A549 (cell line): ENCODE results near the gene TTC28. TPM values are rescaled to one million over a fixed set of nuclear protein-coding genes. Genes with fewer than 3 reads are reported as not detected.

ENCODE experiments used
- ATAC-seq, 2 experiments: fragments of 200-7000 bp in 1 of 2; fragments of >200 bp in 1 of 2; cut with Nextera tagmentation in 1 of 2; cut with Tn5 transposase in 1 of 2; 3 replicates each; pipeline versions ENCODE4 v1.8.0 to v1.9.1; 2018 to 2020; ENCODE audit warnings: mild to moderate bottlenecking in 1 of 2, moderate library complexity in 1 of 2
- CTCF ChIA-PET: fragments of 300-600 bp; sonication (Branson Sonifier 250); formaldehyde crosslinking; extraction: SDS; loops from one replicate; lab custom pipeline; 2021; ENCODE audit warnings: antibody characterized with exemption, inconsistent platforms; lab: Yijun Ruan, JAX
- POLR2A ChIA-PET: fragments of 350-600 bp; formaldehyde crosslinking; extraction: SDS; loops from one replicate; lab custom pipeline; 2021; ENCODE audit warnings: antibody characterized with exemption, inconsistent platforms; lab: Yijun Ruan, JAX
- DNase-seq, 2 experiments: peaks; one replicate each; pipeline versions ENCODE4 v3.0.0 to v3.0.0-alpha.2; 2011 to 2016; ENCODE audit warnings: low read depth in 1 of 2, low spot score in 1 of 2
- FAIRE-seq: peaks from 2 replicates; lab custom pipeline; 2011; peaks lifted over from hg19 to GRCh38; lab: Jason Lieb, UNC
- H3K27ac ChIP-seq, 2 experiments: fragments of >200 bp; sonication (Bioruptor Twin); formaldehyde crosslinking; 3 replicates each; pipeline ENCODE4 v1.5.1; 2016 to 2017
- H3K4me1 ChIP-seq: fragments of >200 bp; sonication (Bioruptor Twin); formaldehyde crosslinking; 3 replicates; pipeline ENCODE4 v1.6.1; 2016
- H3K4me2 ChIP-seq: fragments of >200 bp; sonication (Bioruptor Twin); formaldehyde crosslinking; 3 replicates; pipeline ENCODE4 v1.6.1; 2016
- H3K4me3 ChIP-seq: fragments of >200 bp; sonication (Bioruptor Twin); formaldehyde crosslinking; 3 replicates; pipeline ENCODE4 v1.5.1; 2016
- H3K9me3 ChIP-seq: fragments of >200 bp; sonication (Bioruptor Twin); formaldehyde crosslinking; 3 replicates; pipeline ENCODE4 v1.6.1; 2016
- CBX8 ChIP-seq: fragments of 200-600 bp; sonication (generic); IDR thresholded peaks from 2 replicates; pipeline ENCODE4 v1.6.1; 2016
- EP300 ChIP-seq, 2 experiments: fragments of >200 bp; sonication (Bioruptor Twin); formaldehyde crosslinking; IDR thresholded peaks; 2 replicates in 1 of 2; 3 replicates in 1 of 2; pipeline ENCODE4 v1.6.1; 2016 to 2017
- GATA3 ChIP-seq: IDR thresholded peaks from 2 replicates; pipeline ENCODE4 v1.6.1; 2012; ENCODE audit warnings: borderline replicate concordance
- HOXA7 ChIP-seq: fragments of 250-450 bp; sonication (Bioruptor Pico); IDR thresholded peaks from 2 replicates; pipeline ENCODE4 v1.5.0; 2020; ENCODE audit warnings: mild to moderate bottlenecking, moderate library complexity
- HOXB5 ChIP-seq: fragments of 250-450 bp; sonication (Bioruptor Pico); IDR thresholded peaks from 2 replicates; pipeline ENCODE4 v1.5.0; 2020; ENCODE audit warnings: mild to moderate bottlenecking, moderate library complexity
- JUN ChIP-seq, 2 experiments: fragments of >200 bp; sonication (Bioruptor Twin); formaldehyde crosslinking; IDR thresholded peaks; 2 replicates in 1 of 2; 3 replicates in 1 of 2; pipeline ENCODE4 v1.6.1; 2016 to 2017
- KDM5A ChIP-seq: fragments of 200-600 bp; sonication (generic); IDR thresholded peaks from 2 replicates; pipeline ENCODE4 v1.6.1; 2016; ENCODE audit warnings: antibody characterized with exemption, mild to moderate bottlenecking
- MAFK ChIP-seq: fragments of 450-650 bp; IDR thresholded peaks from 2 replicates; pipeline ENCODE4 v1.6.1; 2014; ENCODE audit not compliant: partially characterized antibody
- MYC ChIP-seq: IDR thresholded peaks from 2 replicates; pipeline ENCODE4 v1.6.1; 2012; ENCODE audit warnings: mild to moderate bottlenecking, inconsistent platforms, low read length, improper control_type of control experiment, borderline replicate concordance
- NFE2L2 ChIP-seq: fragments of 150-350 bp; conservative IDR thresholded peaks from 2 replicates; pipeline ENCODE4 v1.6.1; 2014; ENCODE audit warnings: low read length
- NPAS2 ChIP-seq: fragments of 250-450 bp; sonication (Bioruptor Pico); IDR thresholded peaks from 2 replicates; pipeline ENCODE4 v1.8.0; 2022; ENCODE audit warnings: mild to moderate bottlenecking, moderate library complexity, borderline replicate concordance
- NR3C1 ChIP-seq: fragments of >200 bp; sonication (Bioruptor Twin); formaldehyde crosslinking; IDR thresholded peaks from 3 replicates; pipeline ENCODE4 v1.6.1; 2017
- POLR2AphosphoS2 ChIP-seq: conservative IDR thresholded peaks from 2 replicates; pipeline ENCODE4 v1.6.1; 2012; ENCODE audit warnings: low read length, improper control_type of control experiment, inconsistent platforms
- RARB ChIP-seq: fragments of 250-450 bp; sonication (Bioruptor Pico); IDR thresholded peaks from 2 replicates; pipeline ENCODE4 v1.8.0; 2021; ENCODE audit warnings: mild to moderate bottlenecking, moderate library complexity
- RCOR1 ChIP-seq: fragments of 150-350 bp; IDR thresholded peaks from 2 replicates; pipeline ENCODE4 v1.6.1; 2014; ENCODE audit warnings: antibody characterized with exemption, low read length, low read depth
- RFX5 ChIP-seq: fragments of 450-650 bp; IDR thresholded peaks from 2 replicates; pipeline ENCODE4 v1.7.1; 2014; ENCODE audit warnings: antibody characterized with exemption, mild to moderate bottlenecking, moderate library complexity
- SREBF2 ChIP-seq: fragments of 450-650 bp; IDR thresholded peaks from 2 replicates; pipeline ENCODE4 v1.6.1; 2014; ENCODE audit warnings: mild to moderate bottlenecking, moderate library complexity
- TP53 ChIP-seq: fragments of 250-450 bp; sonication (Bioruptor Pico); IDR thresholded peaks from 2 replicates; pipeline ENCODE4 v1.5.0; 2021; ENCODE audit warnings: mild to moderate bottlenecking, moderate library complexity
- ZC3H11A ChIP-seq: fragments of 450-650 bp; IDR thresholded peaks from 2 replicates; pipeline ENCODE4 v1.6.1; 2014; ENCODE audit warnings: antibody characterized with exemption, mild to moderate bottlenecking
- ZNF302 ChIP-seq: fragments of 250-450 bp; sonication (Bioruptor Pico); IDR thresholded peaks from 2 replicates; pipeline ENCODE4 v1.9.0; 2021; ENCODE audit warnings: inconsistent platforms, mild to moderate bottlenecking, moderate library complexity
- ZSCAN20 ChIP-seq: fragments of 250-450 bp; sonication (Bioruptor Pico); IDR thresholded peaks from 2 replicates; pipeline ENCODE4 v1.8.0; 2022; ENCODE audit warnings: mild to moderate bottlenecking, moderate library complexity
- WGBS: methylation state at CpG from one replicate; pipeline ENCODE4 v1.1.6; 2017; ENCODE audit errors: missing lambda C conversion rate; 5-methylcytosine and 5-hydroxymethylcytosine counted together
- polyA plus RNA-seq, 4 experiments: library from polyadenylated mRNA; depleted of rRNA in 3 of 4; stranded (reverse); fragments of >200 nt; fragmentation: RNase III in 1 of 4; extraction: RNeasy Plus Mini Kit Qiagen cat#74134 plus additional on column Dnase treatment in 1 of 4; gene quantifications; 2 replicates in 3 of 4; 3 replicates in 1 of 4; pipeline ENCODE4 v1.2.3, GENCODE V29; 2011 to 2017
- TF ChIP-seq, protein P1 (sequence below): fragments of >200 bp; sonication (Bioruptor Twin); formaldehyde crosslinking; IDR thresholded peaks from 2 replicates; pipeline ENCODE4 v1.6.1; 2016
- TF ChIP-seq, protein P2 (sequence below): IDR thresholded peaks from 2 replicates; pipeline ENCODE4 v1.6.1; 2012
- TF ChIP-seq, protein P3 (sequence below): fragments of 200-600 bp; sonication (generic); IDR thresholded peaks from 2 replicates; pipeline ENCODE4 v1.6.1; 2016; ENCODE audit warnings: antibody characterized with exemption, mild to moderate bottlenecking, moderate library complexity
- TF ChIP-seq, protein P4 (sequence below): IDR thresholded peaks from 2 replicates; pipeline ENCODE4 v1.6.1; 2012; ENCODE audit warnings: low read depth, borderline replicate concordance
- TF ChIP-seq, protein P5 (sequence below): fragments of 450-650 bp; IDR thresholded peaks from 2 replicates; pipeline ENCODE4 v1.6.1; 2014; ENCODE audit warnings: antibody characterized with exemption

TTC28 gene
- polyA plus RNA-seq, 2 of the 4 experiments (the other 2 are of a cell fraction) = 2.6 to 3.8 TPM

DNA sequence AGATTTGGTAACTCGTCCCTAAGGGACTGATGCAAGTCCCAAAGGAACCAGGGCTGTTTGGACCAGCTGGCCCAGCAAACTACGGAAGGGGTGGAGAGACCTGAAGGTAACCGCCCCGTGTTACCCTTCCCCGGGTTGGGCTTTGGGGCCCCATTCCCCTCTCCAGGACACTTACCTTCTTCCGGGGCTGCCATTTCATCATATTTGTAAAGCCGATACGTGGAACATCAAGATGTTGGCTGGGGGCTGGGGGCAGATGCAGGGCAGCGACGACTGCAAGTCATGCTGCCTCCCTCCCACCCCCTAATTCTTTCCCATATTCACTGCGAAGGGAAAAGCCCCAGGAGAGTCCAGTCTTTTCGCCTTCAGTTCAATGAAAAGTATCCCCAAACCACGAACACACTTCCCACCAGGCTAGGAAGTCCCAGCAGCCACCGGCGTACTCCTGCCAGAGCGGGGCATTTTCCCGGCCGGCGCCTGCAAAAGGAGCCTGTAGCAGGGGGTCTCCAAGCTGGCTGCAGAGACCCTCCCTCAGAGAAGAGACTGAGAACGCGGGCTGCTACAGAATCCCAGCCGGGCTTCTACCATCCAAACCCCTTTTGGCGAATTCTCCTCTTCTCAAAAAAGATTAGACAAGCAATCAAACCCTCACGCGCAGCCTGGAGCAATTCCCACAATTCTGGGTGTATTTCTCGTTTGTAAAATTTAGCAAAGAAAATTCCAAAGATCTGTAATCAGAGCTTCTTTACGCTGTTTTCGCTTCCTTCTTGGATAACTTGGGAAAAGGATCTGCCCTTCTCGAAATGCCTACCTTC, 236.7 kb downstream of the TTC28 start:
- CTCF ChIA-PET = interaction anchor here (0.7 to 0.9 kb wide), 2 partner anchors 10 to 46 kb away, joined by 3 read pairs; no protein-coding TSS in a partner anchor
- WGBS = 94% methylated on average over 29 of the region's 29 CpGs
- no peak overlapping the region for H3K4me2 ChIP-seq

DNA sequence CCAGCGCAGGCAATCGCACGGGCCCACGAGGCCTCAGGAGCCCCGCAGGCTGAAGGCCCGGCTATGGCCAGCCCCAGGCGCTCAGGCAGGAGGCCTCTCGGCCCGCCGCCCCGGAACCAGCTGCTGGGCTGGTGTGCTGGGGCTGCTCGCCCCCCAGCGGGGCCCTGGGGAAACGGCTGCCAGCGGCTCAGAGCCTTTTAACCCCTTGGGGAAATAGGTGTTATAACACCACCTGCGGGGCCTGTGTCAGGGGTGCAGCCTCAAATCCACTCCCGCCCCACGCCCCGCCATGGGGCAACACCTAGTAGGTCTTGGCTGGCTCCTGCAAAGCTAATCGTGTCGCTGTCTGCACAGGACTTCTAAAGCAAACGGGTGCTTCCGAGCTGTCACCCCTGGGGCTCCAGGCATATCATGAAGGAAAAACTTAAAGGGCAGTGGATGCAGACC, 237.4 kb downstream of the TTC28 start:
- H3K4me2 ChIP-seq = no peak overlapping the region
- POLR2A ChIA-PET = no interaction called here
- H3K4me3 ChIP-seq = no peak overlapping the region
- FAIRE-seq (no peak), ATAC-seq (no peak), DNase-seq (no peak)
- no peak overlapping the region for H3K27ac ChIP-seq
- no peaks in the 10 kb centered on the region for H3K9me3 ChIP-seq
- no peak for TF ChIP-seq SREBF2
- no peak for TF ChIP-seq ZC3H11A
- TF ChIP-seq RCOR1 = no peak
- TF ChIP-seq KDM5A = no peak
- TF ChIP-seq TP53 (CRISPR knock-in tag) = no peak
- no peak for TF ChIP-seq ZNF302 (CRISPR knock-in tag)
- no peak for TF ChIP-seq JUN (IDR thresholded peaks at IDR 0.05)
- no peak for TF ChIP-seq CBX8
- TF ChIP-seq, protein P1, sequence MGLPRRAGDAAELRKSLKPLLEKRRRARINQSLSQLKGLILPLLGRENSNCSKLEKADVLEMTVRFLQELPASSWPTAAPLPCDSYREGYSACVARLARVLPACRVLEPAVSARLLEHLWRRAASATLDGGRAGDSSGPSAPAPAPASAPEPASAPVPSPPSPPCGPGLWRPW = no peak
- TF ChIP-seq ZSCAN20 (CRISPR knock-in tag) = no peak
- no peak for TF ChIP-seq HOXB5
- no peak for TF ChIP-seq RFX5
- TF ChIP-seq, protein P2, sequence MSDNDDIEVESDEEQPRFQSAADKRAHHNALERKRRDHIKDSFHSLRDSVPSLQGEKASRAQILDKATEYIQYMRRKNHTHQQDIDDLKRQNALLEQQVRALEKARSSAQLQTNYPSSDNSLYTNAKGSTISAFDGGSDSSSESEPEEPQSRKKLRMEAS = no peak
- no peak for TF ChIP-seq NPAS2 (CRISPR knock-in tag)
- TF ChIP-seq NFE2L2 = no peak
- TF ChIP-seq POLR2AphosphoS2 = no peak
- CTCF ChIA-PET = interaction anchor here (0.9 kb wide), 1 partner anchor 45 kb away, joined by 3 read pairs; no protein-coding TSS in a partner anchor
- H3K4me1 ChIP-seq = 0 out of 3 replicates have a peak, but pooled peaks cover 5% of the 10 kb centered on the region
- WGBS = 73% methylated on average over 3 of the region's 23 CpGs

More for the DNA sequence above, 236.7 kb downstream of the TTC28 start:
- FAIRE-seq = no peak
- H3K9me3 ChIP-seq = no peaks in the 10 kb centered on the region
- DNase-seq = no peak
- ATAC-seq = no peak
- no peak overlapping the region for H3K4me3 ChIP-seq
- POLR2A ChIA-PET = no interaction called here
- H3K27ac ChIP-seq = no peak overlapping the region
- TF ChIP-seq, protein P3, sequence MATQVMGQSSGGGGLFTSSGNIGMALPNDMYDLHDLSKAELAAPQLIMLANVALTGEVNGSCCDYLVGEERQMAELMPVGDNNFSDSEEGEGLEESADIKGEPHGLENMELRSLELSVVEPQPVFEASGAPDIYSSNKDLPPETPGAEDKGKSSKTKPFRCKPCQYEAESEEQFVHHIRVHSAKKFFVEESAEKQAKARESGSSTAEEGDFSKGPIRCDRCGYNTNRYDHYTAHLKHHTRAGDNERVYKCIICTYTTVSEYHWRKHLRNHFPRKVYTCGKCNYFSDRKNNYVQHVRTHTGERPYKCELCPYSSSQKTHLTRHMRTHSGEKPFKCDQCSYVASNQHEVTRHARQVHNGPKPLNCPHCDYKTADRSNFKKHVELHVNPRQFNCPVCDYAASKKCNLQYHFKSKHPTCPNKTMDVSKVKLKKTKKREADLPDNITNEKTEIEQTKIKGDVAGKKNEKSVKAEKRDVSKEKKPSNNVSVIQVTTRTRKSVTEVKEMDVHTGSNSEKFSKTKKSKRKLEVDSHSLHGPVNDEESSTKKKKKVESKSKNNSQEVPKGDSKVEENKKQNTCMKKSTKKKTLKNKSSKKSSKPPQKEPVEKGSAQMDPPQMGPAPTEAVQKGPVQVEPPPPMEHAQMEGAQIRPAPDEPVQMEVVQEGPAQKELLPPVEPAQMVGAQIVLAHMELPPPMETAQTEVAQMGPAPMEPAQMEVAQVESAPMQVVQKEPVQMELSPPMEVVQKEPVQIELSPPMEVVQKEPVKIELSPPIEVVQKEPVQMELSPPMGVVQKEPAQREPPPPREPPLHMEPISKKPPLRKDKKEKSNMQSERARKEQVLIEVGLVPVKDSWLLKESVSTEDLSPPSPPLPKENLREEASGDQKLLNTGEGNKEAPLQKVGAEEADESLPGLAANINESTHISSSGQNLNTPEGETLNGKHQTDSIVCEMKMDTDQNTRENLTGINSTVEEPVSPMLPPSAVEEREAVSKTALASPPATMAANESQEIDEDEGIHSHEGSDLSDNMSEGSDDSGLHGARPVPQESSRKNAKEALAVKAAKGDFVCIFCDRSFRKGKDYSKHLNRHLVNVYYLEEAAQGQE = no peak
- TF ChIP-seq RFX5 = no peak
- no peak for TF ChIP-seq HOXA7
- H3K4me1 ChIP-seq = no peaks in the 10 kb centered on the region

DNA sequence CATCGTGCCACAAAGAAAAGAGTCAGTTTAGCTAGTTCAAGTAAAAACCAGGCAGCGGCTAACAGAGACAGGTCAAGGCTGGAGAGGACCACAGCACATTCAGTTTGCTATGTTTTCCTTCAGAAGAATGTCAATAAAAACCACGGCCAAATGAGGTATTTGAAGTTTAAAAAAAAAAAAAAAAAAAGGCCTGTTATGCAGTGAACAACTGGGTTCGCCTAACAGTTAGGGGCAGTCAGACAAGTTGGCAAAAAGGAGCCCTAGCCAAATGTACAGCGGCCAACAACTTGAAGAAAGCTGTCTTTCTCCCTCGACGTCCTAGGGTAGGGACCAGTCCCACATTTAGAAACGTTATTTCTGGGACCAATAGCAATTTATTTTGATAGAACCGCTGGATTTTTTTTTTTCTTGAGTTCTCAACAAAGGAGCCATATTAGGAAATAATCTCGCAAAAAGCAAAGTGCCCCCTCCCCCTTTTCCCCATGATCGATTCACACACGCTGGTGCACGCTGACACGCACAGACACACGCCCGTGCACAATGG, 237.8 kb downstream of the TTC28 start:
- FAIRE-seq = no peak
- H3K4me1 ChIP-seq = 0 out of 3 replicates have a peak, but pooled peaks cover 5% of the 10 kb centered on the region
- no peaks in the 10 kb centered on the region for H3K9me3 ChIP-seq
- 82% methylated on average over 14 of the region's 16 CpGs for WGBS
- TF ChIP-seq EP300 (IDR thresholded peaks at IDR 0.05) (no peak), MYC (no peak), MAFK (no peak), RARB (CRISPR knock-in tag) (no peak), GATA3 (no peak), ZC3H11A (no peak), NR3C1 (no peak)
- TF ChIP-seq, protein P4, sequence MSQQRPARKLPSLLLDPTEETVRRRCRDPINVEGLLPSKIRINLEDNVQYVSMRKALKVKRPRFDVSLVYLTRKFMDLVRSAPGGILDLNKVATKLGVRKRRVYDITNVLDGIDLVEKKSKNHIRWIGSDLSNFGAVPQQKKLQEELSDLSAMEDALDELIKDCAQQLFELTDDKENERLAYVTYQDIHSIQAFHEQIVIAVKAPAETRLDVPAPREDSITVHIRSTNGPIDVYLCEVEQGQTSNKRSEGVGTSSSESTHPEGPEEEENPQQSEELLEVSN = no peak
- TF ChIP-seq, protein P5, sequence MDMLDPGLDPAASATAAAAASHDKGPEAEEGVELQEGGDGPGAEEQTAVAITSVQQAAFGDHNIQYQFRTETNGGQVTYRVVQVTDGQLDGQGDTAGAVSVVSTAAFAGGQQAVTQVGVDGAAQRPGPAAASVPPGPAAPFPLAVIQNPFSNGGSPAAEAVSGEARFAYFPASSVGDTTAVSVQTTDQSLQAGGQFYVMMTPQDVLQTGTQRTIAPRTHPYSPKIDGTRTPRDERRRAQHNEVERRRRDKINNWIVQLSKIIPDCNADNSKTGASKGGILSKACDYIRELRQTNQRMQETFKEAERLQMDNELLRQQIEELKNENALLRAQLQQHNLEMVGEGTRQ = no peak
- no peak overlapping the region for H3K27ac ChIP-seq
- no peak overlapping the region for H3K4me2 ChIP-seq
- ATAC-seq = no peak
- ChIA-PET POLR2A (no interaction called here), CTCF (interaction anchor here (0.7 to 0.9 kb wide), 2 partner anchors 11 to 45 kb away, joined by 3 to 4 read pairs; no protein-coding TSS in a partner anchor)
- H3K4me3 ChIP-seq = no peak overlapping the region
- no peak for DNase-seq
